IMR-90 (cell line): Measurements from ENCODE around the gene MCHR2. TPM values are rescaled to one million over a fixed set of nuclear protein-coding genes. Genes with fewer than 3 reads are reported as not detected.
A peak's percentile ranks its signal among the peaks of the same experiment; 100 is the strongest.

ENCODE experiments used
- ATAC-seq: fragments of 200-7000 bp; cut with Tn5 transposase; 2 replicates; pipeline ENCODE4 v1.9.1; 2020; ENCODE audit warnings: low read depth, mild to moderate bottlenecking, moderate library complexity
- BruUV-seq: library from RNA; stranded (reverse); fragments of 400-500 nt; replicated peaks from 2 replicates; lab custom pipeline; 2021; lab: Mats Ljungman, UMichigan
- CTCF ChIA-PET: fragments of 300-600 bp; formaldehyde crosslinking; extraction: SDS; loops from one replicate; lab custom pipeline; 2021; ENCODE audit warnings: antibody characterized with exemption; lab: Yijun Ruan, JAX
- POLR2A ChIA-PET: fragments of 300-600 bp; sonication (Branson Sonifier 250); formaldehyde crosslinking; loops from one replicate; lab custom pipeline; 2022; ENCODE audit warnings: antibody characterized with exemption; ENCODE audit not compliant: unreplicated experiment; lab: Charles Lee
- DNase-seq: peaks from one replicate; pipeline ENCODE4 v3.0.0; 2013
- H2AFZ ChIP-seq: replicated peaks from 2 replicates; pipeline ENCODE3; 2013; ENCODE audit warnings: low read length, mild to moderate bottlenecking; ENCODE audit not compliant: poor library complexity
- H2AK5ac ChIP-seq: 2 replicates; pipeline ENCODE4 v1.6.1; 2013; ENCODE audit warnings: low read depth, low read length, inconsistent platforms
- H2AK9ac ChIP-seq: replicated peaks from 2 replicates; pipeline ENCODE3; 2013; ENCODE audit warnings: mild to moderate bottlenecking, low read depth, low read length, moderate library complexity; ENCODE audit not compliant: poor library complexity
- H2BK120ac ChIP-seq: 2 replicates; pipeline ENCODE4 v1.6.1; 2013; ENCODE audit warnings: low read depth, low read length, inconsistent platforms
- H2BK15ac ChIP-seq: 3 replicates; pipeline ENCODE4 v1.6.1; 2013; ENCODE audit warnings: low read depth, low read length, inconsistent platforms
- H2BK20ac ChIP-seq: 2 replicates; pipeline ENCODE4 v1.6.1; 2013; ENCODE audit warnings: low read depth, mild to moderate bottlenecking, inconsistent platforms, low read length, moderate library complexity
- H2BK5ac ChIP-seq: 2 replicates; pipeline ENCODE4 v1.6.1; 2013; ENCODE audit warnings: mild to moderate bottlenecking, low read depth, low read length, inconsistent platforms; ENCODE audit not compliant: poor library complexity, severe bottlenecking
- H3K14ac ChIP-seq: replicated peaks from 2 replicates; pipeline ENCODE4 v1.6.1; 2013; ENCODE audit warnings: low read depth, low read length, inconsistent platforms
- H3K18ac ChIP-seq: 2 replicates; pipeline ENCODE4 v1.6.1; 2013; ENCODE audit warnings: low read depth, low read length, control low read depth
- H3K23ac ChIP-seq: 2 replicates; pipeline ENCODE4 v1.6.1; 2013; ENCODE audit warnings: low read depth, low read length, inconsistent platforms
- H3K27ac ChIP-seq: 2 replicates; pipeline ENCODE4 v1.5.1; 2013; ENCODE audit warnings: mild to moderate bottlenecking, control low read depth, low read length; ENCODE audit not compliant: insufficient read depth
- H3K27me3 ChIP-seq: 2 replicates; pipeline ENCODE4 v1.6.1; 2013; ENCODE audit warnings: low read length; ENCODE audit not compliant: control insufficient read depth, insufficient read depth
- H3K36me3 ChIP-seq: 2 replicates; pipeline ENCODE4 v1.6.1; 2013; ENCODE audit warnings: low read length, mixed read lengths; ENCODE audit not compliant: control insufficient read depth, insufficient read depth
- H3K4ac ChIP-seq: 2 replicates; pipeline ENCODE4 v1.6.1; 2013; ENCODE audit warnings: low read depth, low read length, inconsistent platforms
- H3K4me1 ChIP-seq: 2 replicates; pipeline ENCODE4 v1.6.1; 2013; ENCODE audit warnings: low read length, mixed read lengths; ENCODE audit not compliant: control insufficient read depth, insufficient read depth
- H3K4me2 ChIP-seq: 2 replicates; pipeline ENCODE4 v1.6.1; 2013; ENCODE audit warnings: low read depth, mild to moderate bottlenecking, control low read depth, low read length, moderate library complexity
- H3K4me3 ChIP-seq: 2 replicates; pipeline ENCODE4 v1.5.1; 2013; ENCODE audit warnings: low read depth, mild to moderate bottlenecking, control low read depth, low read length, moderate library complexity; ENCODE audit not compliant: insufficient read depth
- H3K56ac ChIP-seq: 2 replicates; pipeline ENCODE4 v1.6.1; 2013; ENCODE audit warnings: low read length, inconsistent platforms; ENCODE audit not compliant: insufficient read depth; ENCODE audit errors: extremely low read depth
- H3K79me1 ChIP-seq, 2 experiments: 2 replicates each; pipeline ENCODE4 v1.6.1; 2013; ENCODE audit warnings: low read length in 2 of 2, inconsistent platforms in 1 of 2, low read depth in 1 of 2
- H3K9ac ChIP-seq: 2 replicates; pipeline ENCODE4 v1.6.1; 2013; ENCODE audit warnings: low read depth, low read length, control low read depth
- H3K9me1 ChIP-seq: 2 replicates; pipeline ENCODE4 v1.6.1; 2013; ENCODE audit warnings: low read length, inconsistent platforms; ENCODE audit not compliant: insufficient read depth
- H3K9me3 ChIP-seq: 2 replicates; pipeline ENCODE4 v1.6.1; 2013; ENCODE audit warnings: low read length; ENCODE audit not compliant: control insufficient read depth, insufficient read depth
- H4K20me1 ChIP-seq: 2 replicates; pipeline ENCODE4 v1.6.1; 2013; ENCODE audit warnings: low read length, inconsistent platforms; ENCODE audit not compliant: insufficient read depth
- H4K5ac ChIP-seq: 2 replicates; pipeline ENCODE4 v1.6.1; 2013; ENCODE audit warnings: mild to moderate bottlenecking, low read depth, low read length, control low read depth
- H4K8ac ChIP-seq, 2 experiments: 2 replicates each; pipeline ENCODE4 v1.6.1; 2013; ENCODE audit warnings: low read depth in 2 of 2, low read length in 2 of 2, control low read depth in 1 of 2, inconsistent platforms in 1 of 2
- H4K91ac ChIP-seq: 2 replicates; pipeline ENCODE4 v1.6.1; 2013; ENCODE audit warnings: low read depth, low read length, inconsistent platforms; ENCODE audit not compliant: insufficient read depth
- BHLHE40 ChIP-seq: fragments of 150-350 bp; IDR thresholded peaks from 2 replicates; pipeline ENCODE4 v1.6.1; 2016; ENCODE audit warnings: mild to moderate bottlenecking, low read depth, low read length
- CEBPB ChIP-seq: IDR thresholded peaks from 2 replicates; pipeline ENCODE4 v1.6.1; 2012; ENCODE audit warnings: low read depth, low read length, improper control_type of control experiment
- CTCF ChIP-seq: conservative IDR thresholded peaks from 2 replicates; pipeline ENCODE4 v1.5.1; 2012; ENCODE audit warnings: mild to moderate bottlenecking, low read depth, low read length, improper control_type of control experiment
- FOS ChIP-seq: fragments of 150-350 bp; IDR thresholded peaks from 2 replicates; pipeline ENCODE4 v1.6.1; 2016; ENCODE audit warnings: low read depth, low read length
- MAFK ChIP-seq: IDR thresholded peaks from 2 replicates; pipeline ENCODE4 v1.6.1; 2012; ENCODE audit warnings: low read depth, low read length, improper control_type of control experiment
- NFE2L2 ChIP-seq: fragments of 150-350 bp; IDR thresholded peaks from 2 replicates; pipeline ENCODE4 v1.6.1; 2016; ENCODE audit warnings: low read depth, mild to moderate bottlenecking, low read length
- POLR2A ChIP-seq: IDR thresholded peaks from 2 replicates; pipeline ENCODE4 v1.6.1; 2012; ENCODE audit warnings: mild to moderate bottlenecking, low read depth, low read length
- RAD21 ChIP-seq: IDR thresholded peaks from 2 replicates; pipeline ENCODE4 v1.6.1; 2012; ENCODE audit warnings: low read length, improper control_type of control experiment
- RCOR1 ChIP-seq: IDR thresholded peaks from 2 replicates; pipeline ENCODE4 v1.6.1; 2012; ENCODE audit warnings: mild to moderate bottlenecking, low read length, improper control_type of control experiment; ENCODE audit not compliant: insufficient replicate concordance
- RFX5 ChIP-seq: IDR thresholded peaks from 2 replicates; pipeline ENCODE4 v1.8.0; 2012; ENCODE audit warnings: low read depth, mild to moderate bottlenecking, low read length, moderate library complexity
- SMC3 ChIP-seq: fragments of 150-350 bp; IDR thresholded peaks from 2 replicates; pipeline ENCODE4 v1.6.1; 2016; ENCODE audit warnings: low read depth, mild to moderate bottlenecking, antibody characterized with exemption, low read length, moderate library complexity
- WGBS, 2 experiments: methylation state at CpG; one replicate each; pipeline versions ENCODE4 v1.1.5 to v1.1.7; 2013; ENCODE audit warnings: missing lambda C conversion rate in 2 of 2; ENCODE audit not compliant: insufficient read length in 1 of 2; ENCODE audit errors: extremely low coverage in 2 of 2; 5-methylcytosine and 5-hydroxymethylcytosine counted together
- dilution Hi-C: fragments of 300-500 bp; cut with HindIII; formaldehyde crosslinking; loops from one replicate; pipeline ENCODE4 v1.14.3; 2018; ENCODE audit warnings: low sequenced_read_pairs; ENCODE audit not compliant: unreplicated experiment
- in situ Hi-C: fragments of 300-500 bp; cut with MboI; formaldehyde crosslinking; loops from 3 replicates; pipeline ENCODE4 v1.14.3; 2019; ENCODE audit warnings: low sequenced_read_pairs, inconsistent platforms, mixed read lengths
- intact Hi-C: fragments of 100-400 bp; cut with micrococcal nuclease; formaldehyde crosslinking; loops from 2 replicates; pipeline ENCODE4 v1.10.0; 2022
- polyA plus RNA-seq, 3 experiments: library from polyadenylated mRNA; depleted of rRNA; stranded (reverse); fragments of >200 nt; gene quantifications; 2 replicates each; pipeline ENCODE4 v1.2.3, GENCODE V29; 2012; ENCODE audit warnings: low replicate concordance in 1 of 3
- total RNA-seq: library from RNA; depleted of rRNA; stranded (reverse); fragments of >200 nt; gene quantifications from 2 replicates; pipeline ENCODE4 v1.2.3, GENCODE V29; 2012
- TF ChIP-seq, protein P1 (sequence below): fragments of 150-350 bp; IDR thresholded peaks from 2 replicates; pipeline ENCODE4 v1.6.1; 2016; ENCODE audit warnings: low read depth, mild to moderate bottlenecking, low read length, moderate library complexity, borderline replicate concordance
- TF ChIP-seq, protein P2 (sequence below): fragments of 150-350 bp; IDR thresholded peaks from 2 replicates; pipeline ENCODE4 v1.6.1; 2017; ENCODE audit warnings: mild to moderate bottlenecking, antibody characterized with exemption, low read length, low read depth

MCHR2 gene
- total and polyA plus RNA-seq, 2 of the 4 experiments (the other 2 are of a cell fraction): not detected

DNA sequence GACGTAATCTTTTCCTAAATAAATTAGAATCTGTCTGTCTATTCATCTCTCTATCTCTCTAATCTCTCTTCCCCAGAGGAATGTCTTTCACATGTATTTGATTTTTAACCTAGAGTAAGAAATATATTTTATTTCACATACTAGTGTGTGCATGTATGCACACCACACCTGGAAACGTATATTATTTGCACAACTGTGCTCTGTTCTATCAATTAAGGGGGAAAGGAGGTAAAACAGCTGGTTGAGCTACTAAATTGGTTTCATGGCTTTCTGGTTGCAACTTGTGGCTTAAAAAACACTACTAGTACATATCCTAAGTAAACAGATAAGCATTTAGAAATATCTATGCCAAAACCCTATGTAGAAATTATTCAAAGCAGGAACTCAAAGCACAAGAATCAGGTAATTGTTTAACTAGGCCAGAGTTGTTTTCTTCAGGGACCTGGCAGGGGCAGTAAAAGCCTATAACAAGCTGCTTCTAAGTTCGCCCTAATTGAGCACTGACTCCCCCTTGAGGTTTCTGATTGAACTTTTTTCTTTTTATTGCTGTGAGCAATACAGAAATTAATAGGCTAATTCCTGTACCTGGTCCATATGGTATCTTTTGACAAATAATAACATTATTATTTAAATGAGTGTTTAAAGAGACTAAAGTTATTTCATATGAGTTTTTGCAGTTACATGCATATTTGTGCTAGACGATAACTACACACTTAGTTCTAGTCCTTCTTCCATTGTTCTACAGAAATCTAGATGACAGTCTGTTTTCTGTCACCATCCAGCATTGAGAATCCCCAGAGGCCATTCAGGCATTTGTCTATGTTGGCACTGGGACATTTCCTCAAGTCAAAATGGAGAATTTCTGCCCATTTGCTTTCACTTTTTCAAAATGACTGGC is 88.6 kb downstream of the MCHR2 start:
- H3K9me3 ChIP-seq: no peaks in the 10 kb centered on the region
- no peak overlapping the region for H2AFZ ChIP-seq
- no peaks in the 10 kb centered on the region for H3K9me1 ChIP-seq
- peak; percentile 56 for DNase-seq
- no peak overlapping the region for H2AK5ac ChIP-seq
- H3K4me1 ChIP-seq: no peaks in the 10 kb centered on the region
- ATAC-seq: peak; percentile 85; the same call in 1 of the 2 replicates
- ChIA-PET CTCF (interaction anchor here (0.7 to 1.9 kb wide), 8 partner anchors 9 to 196 kb away, joined by 3 to 8 read pairs (median 3); no protein-coding TSS in a partner anchor), POLR2A (no interaction called here)
- WGBS, 2 experiments: no CpG with 5 or more reads among the region's 4 CpGs
- dilution Hi-C loops: no loop called here
- intact Hi-C loops: loop anchor here (1.0 kb wide), 1 partner anchor 37 kb away; no protein-coding TSS in a partner anchor
- H4K5ac ChIP-seq: no peak overlapping the region
- H4K91ac ChIP-seq: no peak overlapping the region
- TF ChIP-seq SMC3: 0 out of 2 replicates have a peak, but pooled peaks have one; percentile 22
- no peak for TF ChIP-seq FOS
- no peak for TF ChIP-seq POLR2A
- no peak for TF ChIP-seq RFX5
- TF ChIP-seq RCOR1: no peak
- TF ChIP-seq MAFK: no peak
- no peak for TF ChIP-seq NFE2L2
- TF ChIP-seq, protein P1, sequence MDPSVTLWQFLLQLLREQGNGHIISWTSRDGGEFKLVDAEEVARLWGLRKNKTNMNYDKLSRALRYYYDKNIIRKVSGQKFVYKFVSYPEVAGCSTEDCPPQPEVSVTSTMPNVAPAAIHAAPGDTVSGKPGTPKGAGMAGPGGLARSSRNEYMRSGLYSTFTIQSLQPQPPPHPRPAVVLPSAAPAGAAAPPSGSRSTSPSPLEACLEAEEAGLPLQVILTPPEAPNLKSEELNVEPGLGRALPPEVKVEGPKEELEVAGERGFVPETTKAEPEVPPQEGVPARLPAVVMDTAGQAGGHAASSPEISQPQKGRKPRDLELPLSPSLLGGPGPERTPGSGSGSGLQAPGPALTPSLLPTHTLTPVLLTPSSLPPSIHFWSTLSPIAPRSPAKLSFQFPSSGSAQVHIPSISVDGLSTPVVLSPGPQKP: no peak
- TF ChIP-seq CEBPB: no peak
- TF ChIP-seq, protein P2, sequence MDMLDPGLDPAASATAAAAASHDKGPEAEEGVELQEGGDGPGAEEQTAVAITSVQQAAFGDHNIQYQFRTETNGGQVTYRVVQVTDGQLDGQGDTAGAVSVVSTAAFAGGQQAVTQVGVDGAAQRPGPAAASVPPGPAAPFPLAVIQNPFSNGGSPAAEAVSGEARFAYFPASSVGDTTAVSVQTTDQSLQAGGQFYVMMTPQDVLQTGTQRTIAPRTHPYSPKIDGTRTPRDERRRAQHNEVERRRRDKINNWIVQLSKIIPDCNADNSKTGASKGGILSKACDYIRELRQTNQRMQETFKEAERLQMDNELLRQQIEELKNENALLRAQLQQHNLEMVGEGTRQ: no peak
- TF ChIP-seq RAD21: peak; percentile 53
- TF ChIP-seq CTCF: peak; percentile 79
- no peak for TF ChIP-seq BHLHE40
- BruUV-seq: no TSS peak
- H3K9ac ChIP-seq: no peak overlapping the region
- H2BK20ac ChIP-seq: no peak overlapping the region
- H3K4ac ChIP-seq: no peak overlapping the region
- no peak overlapping the region for H2AK9ac ChIP-seq
- no peaks in the 10 kb centered on the region for H3K79me1 ChIP-seq
- H3K27me3 ChIP-seq: peaks cover 11% of the 10 kb centered on the region; the same call in 1 of the 2 replicates
- no peaks in the 10 kb centered on the region for H3K36me3 ChIP-seq
- H3K14ac ChIP-seq: no peak overlapping the region
- no peak overlapping the region for H2BK5ac ChIP-seq
- no peak overlapping the region for H3K4me2 ChIP-seq
- no peak overlapping the region for H2BK15ac ChIP-seq
- no peak overlapping the region for H3K23ac ChIP-seq
- no peak overlapping the region for H3K27ac ChIP-seq
- in situ Hi-C loops: no loop called here
- no peak overlapping the region for H3K4me3 ChIP-seq
- no peak overlapping the region for H3K56ac ChIP-seq
- H4K8ac ChIP-seq: no peak overlapping the region
- H4K20me1 ChIP-seq: no peaks in the 10 kb centered on the region
- H3K18ac ChIP-seq: no peak overlapping the region
- H2BK120ac ChIP-seq: no peak overlapping the region
